Islet of Langerhans (tissue), 1 donor: ENCODE results near the gene DMC1.
"Not testable (repeated sequence)": the region's sequence is repeated elsewhere in the genome, so short reads cannot be mapped to it uniquely, and the experiment has no call there.

Experiments
- FAIRE-seq: peaks from one replicate; lab custom pipeline; 2011; peaks lifted over from hg19 to GRCh38; lab: Jason Lieb, UNC

Gene DMC1, protein sequence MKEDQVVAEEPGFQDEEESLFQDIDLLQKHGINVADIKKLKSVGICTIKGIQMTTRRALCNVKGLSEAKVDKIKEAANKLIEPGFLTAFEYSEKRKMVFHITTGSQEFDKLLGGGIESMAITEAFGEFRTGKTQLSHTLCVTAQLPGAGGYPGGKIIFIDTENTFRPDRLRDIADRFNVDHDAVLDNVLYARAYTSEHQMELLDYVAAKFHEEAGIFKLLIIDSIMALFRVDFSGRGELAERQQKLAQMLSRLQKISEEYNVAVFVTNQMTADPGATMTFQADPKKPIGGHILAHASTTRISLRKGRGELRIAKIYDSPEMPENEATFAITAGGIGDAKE

DNA sequence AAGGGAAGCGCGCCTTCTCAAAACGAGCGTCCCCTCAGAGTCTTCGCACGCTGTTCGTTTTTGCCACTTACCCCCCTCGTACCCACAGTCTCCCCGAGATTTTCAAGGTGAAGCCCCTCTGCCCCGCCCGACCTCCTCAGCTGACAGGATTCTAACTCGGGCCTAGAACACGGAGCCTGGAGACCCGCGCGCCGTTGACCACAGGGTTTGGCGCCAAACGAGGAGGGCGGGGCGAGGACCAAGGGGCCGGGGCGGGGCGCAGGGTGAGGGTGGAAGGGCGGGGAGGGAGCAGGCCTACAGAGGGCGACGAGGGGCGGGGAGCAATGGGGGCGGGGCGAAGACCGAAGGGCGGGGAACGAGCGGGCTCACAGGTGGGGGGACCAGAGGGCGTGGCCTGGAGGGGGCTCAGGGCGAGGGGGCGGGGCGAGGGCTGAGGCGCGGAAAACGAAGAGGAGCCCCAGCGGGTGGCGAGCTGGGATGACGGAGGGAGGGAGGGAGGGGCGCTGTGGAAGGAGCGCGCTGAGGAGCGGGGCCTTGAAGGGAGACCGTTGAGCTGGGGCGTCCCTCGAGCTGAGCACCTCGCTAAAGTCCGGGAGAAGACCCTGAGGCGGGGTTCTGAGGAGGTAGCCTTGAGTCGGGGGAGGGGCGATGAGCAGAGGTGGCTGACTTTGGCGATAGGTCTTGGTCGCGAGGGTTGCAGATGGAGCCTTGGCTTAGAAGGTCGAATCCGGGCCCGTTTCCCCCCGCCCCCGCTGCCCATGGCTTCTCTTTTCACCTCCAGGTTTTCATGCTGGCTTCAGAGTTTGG is at the start of gene DMC1:
TSS of gene DMC1 (minus strand) at position 212 of the 807 bp plus-strand sequence. CDS start 1,927 bp downstream, outside the sequence.
- FAIRE-seq: no peak

DNA sequence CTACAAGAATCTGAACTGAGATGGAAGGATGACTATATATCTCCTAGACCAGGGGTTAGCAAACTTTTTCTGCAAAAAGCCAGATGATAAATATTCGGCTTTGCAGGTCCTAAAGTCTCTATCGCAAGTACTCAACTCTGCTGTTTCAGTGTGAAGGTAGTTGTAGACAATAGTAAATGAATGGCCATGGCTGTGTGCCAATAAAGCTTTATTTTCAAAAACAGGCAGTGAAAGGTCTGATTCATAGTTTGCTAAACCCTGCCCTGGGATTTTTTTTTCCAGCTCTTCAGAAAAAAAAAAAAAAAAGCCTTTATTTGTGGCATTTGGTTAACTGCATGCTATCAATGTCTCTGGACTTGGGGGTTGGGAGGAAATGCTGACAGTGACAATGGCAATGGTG is 48.7 kb upstream of the DMC1 start:
- FAIRE-seq: no peak

DNA sequence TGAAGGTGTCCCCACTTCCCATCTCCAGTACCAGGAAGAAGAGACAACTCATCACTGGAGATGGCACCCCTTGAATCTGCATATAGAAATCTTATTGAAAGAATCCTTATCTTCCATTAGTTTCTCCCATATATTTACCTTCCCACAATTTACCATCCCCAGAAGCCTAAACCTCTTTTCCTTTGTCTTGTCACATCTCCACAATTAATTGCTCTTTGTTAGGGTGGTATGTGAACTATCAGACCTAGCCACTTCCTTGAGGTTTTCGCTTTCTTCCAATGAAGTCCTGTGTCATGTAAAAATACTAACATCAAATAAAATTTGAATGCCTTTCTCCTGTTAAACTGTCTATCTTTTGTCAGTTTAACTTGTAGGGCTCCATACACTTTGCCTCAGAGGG is 48.3 kb upstream of the DMC1 start:
- FAIRE-seq: no peak

DNA sequence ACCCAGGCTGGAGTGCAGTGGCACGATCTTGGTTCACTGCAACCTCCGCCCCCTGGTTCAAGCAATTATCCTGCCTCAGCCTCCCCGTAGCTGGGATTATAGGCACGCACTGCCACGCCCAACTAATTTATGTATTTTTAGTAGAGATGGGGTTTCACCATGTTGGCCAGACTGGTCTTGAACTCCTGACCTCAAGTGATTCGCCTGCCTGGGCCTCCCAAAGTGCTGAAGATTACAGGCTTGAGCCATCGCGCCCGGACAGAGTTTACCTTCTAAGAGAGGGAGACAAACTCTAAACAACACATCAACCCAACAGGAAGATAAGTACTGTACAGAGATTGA is 45.1 kb upstream of the DMC1 start:
- FAIRE-seq: not testable (repeated sequence)

DNA sequence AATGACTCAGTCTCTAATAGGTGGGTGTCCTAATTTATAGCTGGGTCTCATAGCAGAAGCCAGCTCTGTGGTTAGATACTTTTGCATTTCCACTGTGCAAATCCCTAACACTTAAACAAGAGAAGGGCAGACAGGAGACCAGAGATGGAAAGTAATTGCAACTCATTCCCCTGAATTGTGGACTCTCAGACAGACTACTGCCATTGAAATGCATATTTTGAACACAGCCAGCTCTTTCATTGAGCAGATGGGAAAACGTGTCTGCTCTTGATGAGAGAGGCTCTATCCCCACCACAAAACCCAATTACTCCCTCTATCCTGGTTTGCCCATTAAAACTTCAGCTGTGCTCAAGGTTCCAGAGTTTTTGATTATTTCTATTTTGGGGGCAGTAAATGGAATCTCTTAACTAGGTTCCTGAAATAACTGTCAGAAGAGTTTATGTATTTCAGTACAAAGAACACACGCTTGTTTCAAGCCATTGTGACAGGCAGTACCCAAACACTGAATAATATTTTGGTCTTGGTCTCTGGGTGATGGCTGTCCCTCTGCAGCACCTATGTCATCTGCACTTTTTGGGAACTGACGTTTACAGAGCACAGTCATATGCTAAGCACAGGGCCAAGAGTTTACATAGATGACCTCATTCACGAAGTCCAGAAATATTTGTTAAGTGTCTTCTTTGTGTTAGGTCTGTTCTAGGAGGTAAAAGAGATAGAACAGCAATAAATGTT is 44.5 kb upstream of the DMC1 start:
- FAIRE-seq: no peak

DNA sequence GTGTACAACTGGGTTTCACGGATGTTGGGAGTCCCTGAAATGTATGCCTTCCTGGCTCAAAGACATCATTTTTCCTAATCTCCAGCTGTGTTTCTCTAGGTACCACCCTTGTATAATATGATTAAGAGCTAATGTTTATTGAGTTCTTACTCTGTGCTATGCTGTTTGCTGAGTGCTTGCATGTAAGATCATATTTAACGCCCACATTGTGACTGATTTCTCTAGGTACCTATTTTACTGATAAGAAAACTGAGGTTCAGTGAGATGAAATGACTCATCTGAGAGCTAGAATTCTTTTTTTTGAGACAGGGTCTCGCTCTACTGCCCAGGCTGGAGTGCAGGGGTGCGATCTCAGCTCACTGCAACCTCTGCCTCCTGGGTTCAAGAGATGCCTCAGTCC is 43.6 kb upstream of the DMC1 start:
- no peak for FAIRE-seq

DNA sequence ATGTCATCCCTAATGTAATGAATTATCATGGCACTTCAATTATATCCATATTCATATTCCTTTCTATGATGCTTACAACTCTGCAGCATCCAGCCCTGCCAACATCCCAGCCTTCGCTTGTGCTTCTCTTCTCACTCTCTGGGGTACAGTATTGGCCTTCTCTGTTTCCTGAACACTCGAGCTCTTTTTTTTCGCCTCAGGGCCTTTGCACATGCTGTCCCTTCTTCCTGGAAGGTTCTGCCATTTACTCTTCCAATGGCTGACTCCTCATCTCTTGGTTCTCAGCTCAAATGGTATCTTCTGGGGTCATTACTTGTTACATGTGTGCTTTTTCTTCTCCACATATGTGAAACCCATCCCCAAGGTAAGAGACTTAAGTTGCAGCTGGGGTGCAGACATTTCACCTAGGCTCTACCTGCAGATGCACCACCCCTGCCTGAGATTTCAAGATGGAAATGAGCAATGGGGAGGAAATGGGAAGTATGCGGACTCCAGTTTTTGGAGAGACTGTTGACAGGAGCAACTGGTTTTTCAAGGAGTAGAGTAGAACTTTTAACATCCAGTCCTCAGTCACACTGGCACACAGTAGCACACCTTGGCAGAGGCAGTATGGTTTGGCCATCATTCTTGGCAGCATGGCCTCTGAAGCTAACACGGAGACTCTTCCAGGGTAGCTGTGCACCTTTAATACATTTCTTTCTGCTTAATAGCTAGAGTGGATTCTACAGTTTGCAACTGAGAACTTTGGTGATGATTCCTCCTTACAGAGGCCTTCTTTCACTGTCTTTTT is 42.4 kb upstream of the DMC1 start:
- no peak for FAIRE-seq

DNA sequence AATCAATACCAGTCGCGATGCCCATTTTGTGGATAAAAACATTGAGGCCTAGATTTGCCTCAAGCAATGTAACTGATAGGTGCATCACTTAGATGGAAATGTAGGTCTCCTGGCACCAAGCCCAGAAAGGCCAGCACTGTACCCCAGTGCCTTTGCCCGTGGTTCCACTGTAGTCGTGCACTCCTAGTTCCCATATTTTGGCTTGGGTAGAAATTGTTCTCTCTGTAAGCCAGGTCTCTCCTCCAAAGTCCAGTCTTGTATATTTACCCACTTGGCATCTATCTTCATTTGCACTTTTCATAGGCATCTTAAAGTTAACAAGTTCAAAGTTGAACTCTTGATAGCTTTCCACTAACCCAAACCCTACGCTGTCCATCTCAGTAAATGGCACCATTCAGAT is 41.6 kb upstream of the DMC1 start:
- no peak for FAIRE-seq

DNA sequence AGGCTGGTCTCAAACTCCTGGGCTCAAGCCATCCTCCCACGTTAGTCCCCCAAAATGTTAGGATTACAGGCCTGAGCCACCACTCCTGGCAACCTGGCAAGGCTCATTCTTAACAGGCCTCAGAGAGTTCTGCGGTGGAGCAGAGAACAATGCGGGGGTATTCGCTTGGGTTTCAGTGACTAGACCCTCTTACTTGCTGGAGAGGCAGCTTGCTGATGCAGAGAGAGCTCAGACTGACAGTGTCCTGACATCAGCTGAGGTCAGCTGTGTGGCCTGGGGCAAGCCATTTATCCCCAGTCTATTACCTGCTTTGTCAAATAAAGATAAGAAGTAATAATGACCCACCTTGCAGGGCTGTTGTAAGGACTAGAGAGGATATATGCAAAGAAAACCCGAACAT is 40.3 kb upstream of the DMC1 start:
- FAIRE-seq: no peak

DNA sequence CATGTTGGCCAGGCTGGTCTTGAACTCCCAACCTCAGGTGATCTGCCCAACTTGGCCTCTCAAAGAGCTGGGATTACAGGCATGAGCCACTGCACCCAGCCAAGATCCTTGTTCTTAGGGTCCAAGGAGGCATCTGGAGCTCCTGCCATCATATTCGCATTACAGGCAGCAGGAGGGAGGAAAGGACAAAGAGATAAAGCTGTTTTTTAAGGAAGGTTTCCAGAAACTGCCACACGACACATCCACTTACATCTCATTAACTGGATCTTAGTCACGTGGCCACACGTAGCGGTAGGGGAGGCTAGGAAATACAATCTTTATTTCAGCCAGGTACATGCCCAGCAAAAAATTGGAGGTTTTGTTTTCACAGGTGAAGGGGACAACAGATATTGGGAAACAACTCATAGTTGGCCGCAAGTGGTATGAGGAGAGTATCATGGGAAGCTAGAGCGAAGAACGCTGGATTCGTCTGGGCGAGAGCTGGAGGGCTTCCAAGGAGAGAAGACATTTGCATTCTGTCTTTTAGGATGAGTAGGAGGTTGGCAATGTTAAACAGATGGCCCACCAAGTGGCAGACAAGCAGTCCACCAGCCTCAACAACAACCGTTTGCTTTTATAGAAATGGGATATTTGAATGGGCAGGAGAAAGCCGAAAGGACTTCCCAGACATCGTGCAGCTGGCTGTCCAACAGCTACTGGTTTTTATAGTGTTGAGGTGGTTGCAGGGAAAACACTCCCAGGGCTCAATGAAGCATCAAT is 39.2 kb upstream of the DMC1 start:
- no peak for FAIRE-seq

DNA sequence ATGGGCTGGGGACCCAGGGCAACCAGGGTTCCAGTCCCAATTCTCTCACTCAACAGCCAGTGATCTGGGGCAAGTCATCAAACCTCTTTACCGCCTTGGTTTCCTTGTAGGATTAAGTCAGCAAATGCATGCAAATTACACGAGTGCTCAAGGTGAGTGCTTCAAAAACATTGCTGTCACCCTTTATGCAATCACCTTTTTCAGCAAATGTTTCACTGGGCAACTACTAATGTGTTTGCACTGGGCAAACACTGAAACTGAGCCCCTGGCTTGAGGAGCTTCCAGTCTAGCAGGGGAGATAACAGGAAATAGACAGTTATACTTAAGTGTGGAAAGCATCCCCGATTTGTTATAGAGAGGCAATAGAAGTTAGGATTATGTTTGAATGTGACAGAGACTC is 37.7 kb upstream of the DMC1 start:
- FAIRE-seq: no peak

DNA sequence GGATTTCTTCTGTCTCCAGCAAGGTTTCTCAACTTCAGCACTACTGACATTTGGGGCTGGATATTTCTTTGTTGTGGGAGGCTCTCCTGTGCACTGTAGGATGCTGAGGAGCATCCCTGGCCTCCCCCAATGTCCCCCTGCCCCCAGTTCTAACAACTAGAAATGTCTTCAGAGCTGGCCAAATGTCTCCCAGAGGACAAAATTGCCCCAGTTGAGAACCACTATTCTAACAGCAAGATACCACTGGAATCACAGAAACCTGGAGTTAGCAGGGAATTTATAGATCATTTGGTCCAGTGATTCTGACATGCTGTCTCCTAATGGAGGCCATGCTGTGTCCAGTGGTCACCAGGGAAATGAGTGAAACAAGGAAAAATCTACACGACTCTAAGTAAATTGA is 32.2 kb upstream of the DMC1 start:
- FAIRE-seq: no peak

DNA sequence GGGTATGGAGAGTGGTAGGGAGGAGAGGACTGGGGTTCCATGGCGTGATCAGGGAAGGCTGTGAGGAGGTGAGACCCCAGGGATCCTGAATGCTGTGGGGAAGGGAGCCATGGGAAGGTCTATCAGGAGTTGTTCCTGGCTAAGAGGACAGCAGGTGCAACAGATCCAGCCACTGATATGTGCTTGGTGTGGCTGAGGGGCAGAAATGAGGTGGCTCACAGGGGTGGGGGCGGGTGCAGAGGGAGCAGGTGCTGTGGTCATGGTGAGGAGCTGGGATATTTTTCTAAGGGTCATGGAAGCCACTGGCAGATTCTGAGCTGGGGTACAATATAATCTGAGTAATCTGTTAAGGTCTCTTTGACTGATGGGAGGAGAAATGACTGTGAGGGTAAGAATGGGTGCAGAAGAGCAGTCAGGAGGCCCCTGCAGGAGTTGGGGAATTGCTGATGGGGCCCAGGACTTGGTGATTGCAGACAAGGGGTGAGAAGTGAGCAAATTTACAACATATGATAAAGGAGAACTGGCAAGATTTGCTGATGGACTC is 31.3 kb upstream of the DMC1 start:
- FAIRE-seq: no peak

DNA sequence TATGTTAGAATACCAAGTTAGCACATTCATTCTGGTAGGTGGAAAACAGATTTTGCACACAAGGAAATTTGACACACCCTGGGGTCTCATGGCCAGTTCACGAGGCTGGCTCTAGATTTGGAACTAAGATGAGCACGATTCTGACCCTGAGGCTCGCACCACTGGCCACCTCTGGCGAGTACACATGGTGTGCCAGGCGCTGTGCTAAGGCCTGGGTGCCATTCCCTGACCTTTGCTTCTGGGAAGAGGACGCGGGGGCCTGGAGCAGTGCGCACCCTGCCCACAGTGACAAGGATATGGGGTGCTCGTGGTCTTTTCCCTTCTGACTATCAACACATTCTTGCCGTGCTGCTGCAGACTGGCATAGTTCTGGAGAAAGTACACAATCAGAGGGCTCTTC is 29.5 kb upstream of the DMC1 start:
- FAIRE-seq: no peak

DNA sequence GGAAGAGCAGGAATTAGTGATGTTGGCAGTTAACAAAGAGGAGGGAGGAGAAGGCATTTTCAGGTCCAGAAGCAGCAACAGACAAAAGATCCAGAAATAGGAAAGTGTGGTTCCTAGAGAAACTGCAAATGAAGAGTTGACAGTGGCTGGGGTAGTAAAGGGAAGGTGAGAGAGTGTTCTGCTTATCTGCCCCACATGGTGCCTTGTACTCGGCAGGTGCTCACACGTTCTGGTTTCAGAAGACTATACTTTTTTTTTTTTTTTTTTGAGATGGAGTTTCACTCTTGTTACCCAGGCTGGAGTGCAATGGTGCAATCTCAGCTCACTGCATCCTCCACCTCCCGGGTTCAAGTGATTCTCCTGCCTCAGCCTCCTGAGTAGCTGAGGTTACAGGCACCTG is 12.9 kb upstream of the DMC1 start:
- not testable (repeated sequence) for FAIRE-seq

DNA sequence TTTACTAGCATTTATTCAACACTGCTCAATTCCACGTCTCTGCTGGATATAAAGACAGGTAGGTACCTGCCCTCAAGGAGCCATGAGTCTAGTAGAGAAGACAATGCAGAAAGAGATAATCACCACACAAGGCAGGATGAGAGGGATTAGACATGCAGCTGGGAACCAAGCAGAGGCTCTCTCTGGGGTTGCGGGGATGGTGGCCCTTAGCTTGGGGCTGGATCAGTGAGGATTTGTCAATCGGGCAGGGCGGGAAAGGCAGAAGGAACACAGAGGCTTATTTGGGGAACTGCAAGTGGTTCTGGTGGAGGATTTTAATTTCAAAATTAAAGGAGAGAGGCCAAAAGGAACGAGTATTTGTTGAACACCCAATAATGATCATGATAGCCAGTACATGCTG is 8.5 kb upstream of the DMC1 start:
- no peak for FAIRE-seq

DNA sequence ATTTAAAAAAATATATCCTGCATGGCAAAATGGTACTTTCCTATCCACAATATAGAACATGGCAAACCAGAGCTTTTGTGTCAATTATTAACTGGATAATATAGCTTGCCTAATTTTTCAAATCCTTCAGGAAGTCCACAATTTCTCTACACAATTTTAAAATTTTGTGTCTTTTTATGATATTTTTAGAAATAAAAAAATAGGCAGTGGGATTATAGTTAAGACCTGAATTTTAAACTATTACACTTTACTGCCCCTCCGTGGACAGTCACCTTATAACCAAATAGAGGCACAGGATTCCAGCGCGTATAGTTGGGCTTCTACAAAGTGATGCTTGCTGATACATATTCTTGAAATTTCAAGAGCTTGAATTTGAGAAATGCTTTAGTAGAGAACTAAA is 2.1 kb upstream of the DMC1 start:
- peak; percentile 93 for FAIRE-seq

DNA sequence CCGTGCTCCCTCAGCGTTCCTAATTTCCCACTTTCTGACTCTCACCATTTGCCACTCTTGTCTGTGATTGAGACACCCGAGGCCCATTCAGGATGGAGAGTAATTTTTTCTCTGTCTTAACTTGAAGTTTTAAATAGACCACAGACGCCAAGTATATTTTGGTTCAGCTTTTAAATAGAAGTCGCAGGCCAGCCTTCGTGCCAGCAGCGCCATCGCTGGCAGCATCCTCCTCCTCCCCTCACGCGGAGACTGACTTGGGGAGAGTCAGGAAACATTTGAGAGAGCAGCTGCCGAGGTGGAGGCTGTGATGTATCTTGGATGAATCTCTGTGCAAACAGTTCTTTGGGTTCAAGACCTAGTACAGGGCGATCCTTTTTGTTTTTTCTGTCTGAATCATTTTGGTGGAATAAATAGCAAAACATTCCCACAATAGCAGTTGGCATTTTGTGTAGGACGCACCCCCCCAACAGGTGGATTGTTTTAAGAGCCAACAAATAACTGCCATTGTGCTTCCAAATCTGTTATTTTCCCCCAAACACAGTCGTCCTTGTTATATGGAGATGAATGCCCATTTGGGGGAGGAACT is 889 bp upstream of the DMC1 start:
- no peak for FAIRE-seq

DNA sequence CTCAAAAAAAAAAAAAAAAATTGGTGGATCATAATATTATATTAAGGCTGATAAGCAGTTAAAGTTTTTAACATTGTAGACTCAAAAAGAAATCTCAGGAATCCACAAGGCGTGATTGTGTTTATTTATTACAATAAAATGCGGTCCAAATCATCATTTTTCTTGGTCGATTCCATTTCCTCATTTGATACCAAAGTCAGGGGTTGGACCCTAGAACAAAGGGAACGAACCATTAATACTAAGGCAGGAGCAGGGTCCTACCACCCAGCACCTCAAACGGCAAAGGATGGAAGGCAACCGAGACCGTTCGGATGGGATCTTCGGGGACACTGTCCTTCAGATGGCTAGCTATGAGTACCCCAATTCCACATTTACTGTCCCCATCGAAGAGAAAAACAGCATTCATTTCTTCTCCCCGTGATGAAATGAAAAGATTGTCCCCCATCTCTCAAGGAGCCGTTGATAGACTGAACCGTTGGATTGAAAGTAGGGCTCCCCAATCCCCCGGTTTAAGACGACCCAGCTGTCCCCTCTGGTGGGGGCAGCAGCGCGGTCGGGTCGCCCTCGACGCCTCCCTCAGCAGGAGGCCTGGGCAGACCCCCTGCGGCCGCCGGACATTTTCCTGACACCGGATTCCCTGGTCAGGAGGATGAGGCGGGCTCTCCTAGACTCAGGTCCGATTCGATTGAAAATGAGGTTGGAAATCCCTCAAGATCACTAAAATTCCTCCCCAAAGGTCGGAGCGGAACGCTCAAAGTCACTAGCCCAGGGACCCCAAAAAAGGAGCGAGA is 607 bp downstream of the DMC1 start:
- no peak for FAIRE-seq
